HepG2 (cell line): ENCODE results near the gene UGGT1. TPM values are rescaled to one million over a fixed set of nuclear protein-coding genes. Genes with fewer than 3 reads are reported as not detected.

Experiments
- BHLHE40 ChIP-seq: IDR thresholded peaks from 2 replicates; pipeline ENCODE4 v1.6.1; 2011; ENCODE audit warnings: low read length, improper control_type of control experiment
- CBX1 ChIP-seq: IDR thresholded peaks from one replicate; pipeline ENCODE4 v1.6.1; 2016; ENCODE audit warnings: antibody characterized with exemption, low read depth
- CEBPB ChIP-seq: IDR thresholded peaks from 2 replicates; pipeline ENCODE4 v1.6.1; 2011; ENCODE audit warnings: low read depth, low read length, improper control_type of control experiment, borderline replicate concordance
- HINFP ChIP-seq: sonication (generic); formaldehyde crosslinking; IDR thresholded peaks from 2 replicates; pipeline ENCODE4 v1.4.0; 2020; ENCODE audit warnings: low read depth, mild to moderate bottlenecking, missing genetic modification reagents
- HMGA1 ChIP-seq: sonication (generic); formaldehyde crosslinking; conservative IDR thresholded peaks from 2 replicates; pipeline ENCODE4 v1.4.0; 2020; ENCODE audit warnings: missing genetic modification reagents
- IKZF4 ChIP-seq: sonication (generic); formaldehyde crosslinking; IDR thresholded peaks from 2 replicates; pipeline ENCODE4 v1.5.1; 2020; ENCODE audit warnings: borderline replicate concordance, mild to moderate bottlenecking, low read depth, missing genetic modification reagents; ENCODE audit errors: not compliant biosample characterization
- MED1 ChIP-seq: sonication (generic); formaldehyde crosslinking; IDR thresholded peaks from 2 replicates; pipeline ENCODE4 v1.4.0; 2020; ENCODE audit warnings: missing genetic modification reagents
- MXD4 ChIP-seq: IDR thresholded peaks from 2 replicates; pipeline ENCODE4 v1.6.1; 2016; ENCODE audit warnings: mild to moderate bottlenecking, missing biosample characterization, missing genetic modification reagents
- PHF21A ChIP-seq: sonication (generic); formaldehyde crosslinking; IDR thresholded peaks from 2 replicates; pipeline ENCODE4 v1.5.0; 2020; ENCODE audit warnings: mild to moderate bottlenecking, missing genetic modification reagents
- POGK ChIP-seq: sonication (generic); formaldehyde crosslinking; conservative IDR thresholded peaks from 2 replicates; pipeline ENCODE4 v1.8.0; 2022; ENCODE audit warnings: mild to moderate bottlenecking, moderate library complexity, missing genetic modification reagents
- RARG ChIP-seq: sonication (generic); formaldehyde crosslinking; IDR thresholded peaks from 2 replicates; pipeline ENCODE4 v1.4.0; 2020; ENCODE audit warnings: low read depth, mild to moderate bottlenecking, missing genetic modification reagents
- RBFOX2 ChIP-seq: fragments of 200-400 bp; formaldehyde crosslinking; IDR thresholded peaks from 2 replicates; pipeline ENCODE4 v1.6.1; 2017; ENCODE audit warnings: low read depth, mild to moderate bottlenecking, low read length
- SRSF4 ChIP-seq: fragments of 200-400 bp; formaldehyde crosslinking; IDR thresholded peaks from one replicate; pipeline ENCODE4 v1.6.1; 2018; ENCODE audit warnings: mild to moderate bottlenecking, low read depth, low read length, moderate library complexity; ENCODE audit not compliant: poor library complexity, severe bottlenecking
- TBP ChIP-seq: sonication (generic); formaldehyde crosslinking; IDR thresholded peaks from 2 replicates; pipeline ENCODE4 v1.5.0; 2020; ENCODE audit warnings: missing genetic modification reagents
- THAP7 ChIP-seq: sonication (generic); formaldehyde crosslinking; IDR thresholded peaks from 2 replicates; pipeline ENCODE4 v1.8.1; 2023; ENCODE audit warnings: mild to moderate bottlenecking, missing genetic modification reagents
- ZFP36L1 ChIP-seq: sonication (generic); formaldehyde crosslinking; IDR thresholded peaks from 2 replicates; pipeline ENCODE4 v1.8.0; 2022; ENCODE audit warnings: mild to moderate bottlenecking, missing genetic modification reagents, moderate library complexity
- ZNF235 ChIP-seq: sonication (generic); formaldehyde crosslinking; IDR thresholded peaks from 2 replicates; pipeline ENCODE4 v1.8.1; 2023; ENCODE audit warnings: mild to moderate bottlenecking, missing genetic modification reagents, borderline replicate concordance
- ZNF337 ChIP-seq: sonication (generic); formaldehyde crosslinking; IDR thresholded peaks from 2 replicates; pipeline ENCODE4 v1.5.1; 2020; ENCODE audit warnings: missing genetic modification reagents, low read depth, mild to moderate bottlenecking, borderline replicate concordance
- ZNF354B ChIP-seq: sonication (generic); formaldehyde crosslinking; IDR thresholded peaks from 2 replicates; pipeline ENCODE4 v1.8.0; 2022; ENCODE audit warnings: mild to moderate bottlenecking, missing genetic modification reagents
- ZNF451 ChIP-seq: sonication (generic); formaldehyde crosslinking; IDR thresholded peaks from 2 replicates; pipeline ENCODE4 v1.5.0; 2020; ENCODE audit warnings: mild to moderate bottlenecking, missing genetic modification reagents
- ZNF549 ChIP-seq: sonication (generic); formaldehyde crosslinking; IDR thresholded peaks from 2 replicates; pipeline ENCODE4 v1.5.0; 2020; ENCODE audit warnings: missing genetic modification reagents
- ZNF570 ChIP-seq: sonication (generic); formaldehyde crosslinking; IDR thresholded peaks from 2 replicates; pipeline ENCODE4 v1.4.0; 2020; ENCODE audit warnings: mild to moderate bottlenecking, missing genetic modification reagents, borderline replicate concordance
- ZNF780A ChIP-seq: sonication (generic); formaldehyde crosslinking; IDR thresholded peaks from 2 replicates; pipeline ENCODE4 v1.8.0; 2022; ENCODE audit warnings: mild to moderate bottlenecking, missing genetic modification reagents, moderate library complexity
- ZNF790 ChIP-seq: sonication (generic); formaldehyde crosslinking; IDR thresholded peaks from 2 replicates; pipeline ENCODE4 v1.8.0; 2022; ENCODE audit warnings: missing genetic modification reagents, mild to moderate bottlenecking, borderline replicate concordance
- ZNF850 ChIP-seq: sonication (generic); formaldehyde crosslinking; conservative IDR thresholded peaks from 2 replicates; pipeline ENCODE4 v1.9.0; 2021; ENCODE audit warnings: mild to moderate bottlenecking, missing genetic modification reagents
- ZSCAN9 ChIP-seq: IDR thresholded peaks from 2 replicates; pipeline ENCODE4 v1.6.1; 2016; ENCODE audit warnings: borderline replicate concordance
- polyA plus RNA-seq, 8 experiments: library from polyadenylated mRNA; depleted of rRNA in 3 of 8; stranded (reverse) in 7 of 8; unstranded in 1 of 8; fragments of >200 nt; fragmentation: Illumina TruSeq in 4 of 8; extraction: Trizol in 4 of 8; gene quantifications; 2 replicates each; pipeline versions ENCODE4 v1.2.1 to v1.2.3, GENCODE V29; 2011 to 2016; ENCODE audit warnings: low read depth in 4 of 8, missing spikeins in 1 of 8, mixed read lengths in 1 of 8; ENCODE audit not compliant: insufficient read depth in 1 of 8
- total RNA-seq, 5 experiments: library from RNA; depleted of rRNA; stranded (reverse); fragments of >200 nt; fragmentation: Illumina TruSeq; extraction: Trizol; gene quantifications; 2 replicates each; pipeline ENCODE4 v1.2.3, GENCODE V29; 2016; ENCODE audit warnings: low read depth in 1 of 5

Gene UGGT1
- total and polyA plus RNA-seq, 2 of the 13 experiments (the other 11 are each of a cell fraction or from before 2014, with no cell fraction given), result 35.8 to 83.2 TPM

- TF ChIP-seq IKZF4 (CRISPR knock-in tag) (no peak), ZNF337 (CRISPR knock-in tag) (peak; percentile 80; the same call in 1 of the 2 replicates), ZFP36L1 (CRISPR knock-in tag) (no peak), SRSF4 (no peak), ZNF780A (0 out of 2 replicates have a peak, but pooled peaks have one; percentile 73), RBFOX2 (peak; percentile 97), POGK (peak; percentile 94), HMGA1 (no peak), PHF21A (CRISPR knock-in tag) (peak; percentile 73; the same call in 1 of the 2 replicates), MED1 (CRISPR knock-in tag) (peak; percentile 79; the same call in 1 of the 2 replicates), ZNF354B (CRISPR knock-in tag) (peak; percentile 14; the same call in 1 of the 2 replicates), ZNF790 (CRISPR knock-in tag) (0 out of 2 replicates have a peak, but pooled peaks have one; percentile 77), RARG (peak; percentile 84; the same call in 1 of the 2 replicates), THAP7 (peak; percentile 91), HINFP (CRISPR knock-in tag) (peak; percentile 63; the same call in 1 of the 2 replicates), BHLHE40 (no peak), ZNF549 (no peak; the same call in 1 of the 2 replicates), ZSCAN9 (CRISPR knock-in tag) (peak; percentile 45; the same call in 1 of the 2 replicates), CBX1 (peak; percentile 98), TBP (no peak), MXD4 (CRISPR knock-in tag) (peak; percentile 38; the same call in 1 of the 2 replicates), ZNF570 (CRISPR knock-in tag) (peak; percentile 92; the same call in 1 of the 2 replicates), ZNF235 (peak; percentile 61; the same call in 1 of the 2 replicates), CEBPB (no peak), ZNF451 (CRISPR knock-in tag) (0 out of 2 replicates have a peak, but pooled peaks have one; percentile 71), ZNF850 (CRISPR knock-in tag) (peak; percentile 62; the same call in 1 of the 2 replicates)
These were observed 142.2 kb downstream of the UGGT1 start (continued) for GRCh38 chr2:128232965-128233789.
